Fibroblast of skin of scalp (primary cell): ENCODE results near the gene BCL2L13.
"Not testable (repeated sequence)": the region's sequence is repeated elsewhere in the genome, so short reads cannot be mapped to it uniquely, and the experiment has no call there.

Source experiments
- DNase-seq: peaks from one replicate; pipeline ENCODE4 v3.0.0-alpha.2; 2013

The BCL2L13 gene

DNA sequence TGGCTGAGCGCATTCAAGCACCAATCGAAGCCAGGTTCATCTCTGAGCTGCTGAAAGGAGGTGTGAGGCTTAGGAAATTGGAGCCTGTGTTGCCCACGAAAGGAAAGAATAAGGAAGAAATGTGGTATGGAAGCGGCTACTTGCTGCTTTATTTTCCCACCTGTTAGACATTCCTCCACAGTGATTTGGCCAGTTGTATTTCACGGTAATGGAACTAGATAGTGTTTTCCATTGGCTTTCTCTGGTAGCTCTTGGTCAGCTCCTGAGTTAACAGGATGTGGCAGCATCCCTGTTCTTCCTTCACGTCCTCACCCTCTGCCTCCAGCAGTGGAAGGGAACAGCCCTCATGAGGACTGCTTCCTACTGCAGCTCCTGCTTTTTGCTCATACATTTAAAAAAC, 91.0 kb downstream of the BCL2L13 start:
- DNase-seq, result no peak

DNA sequence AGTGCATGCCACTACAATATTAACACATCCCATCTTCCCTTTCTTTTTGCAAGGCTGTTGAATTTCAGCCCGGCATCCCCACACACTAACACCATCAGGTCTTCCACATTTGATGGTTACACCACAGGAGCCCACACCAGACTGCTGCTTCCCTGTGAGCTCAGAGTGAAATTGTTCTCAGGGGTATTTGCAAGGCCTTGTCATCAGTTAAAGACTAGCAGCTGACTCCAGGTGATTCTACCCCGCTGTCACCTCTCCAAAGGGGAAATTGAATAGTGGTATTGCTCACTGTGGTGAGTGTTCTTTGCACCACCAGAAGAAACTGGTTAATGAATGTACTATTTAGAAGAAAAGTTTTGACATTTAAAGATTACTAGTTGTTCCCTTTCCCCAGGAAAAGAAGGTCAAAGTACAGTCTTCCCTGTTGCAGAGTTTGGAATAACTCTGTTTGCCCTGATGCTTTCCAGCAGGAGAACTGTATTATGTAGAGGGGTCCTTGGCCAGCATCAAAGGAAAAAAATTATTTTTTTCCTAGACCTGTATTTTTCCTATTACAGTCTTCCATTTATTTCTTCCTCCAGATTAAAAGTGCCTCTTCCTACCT, 93.8 kb downstream of the BCL2L13 start:
- DNase-seq, result no peak

DNA sequence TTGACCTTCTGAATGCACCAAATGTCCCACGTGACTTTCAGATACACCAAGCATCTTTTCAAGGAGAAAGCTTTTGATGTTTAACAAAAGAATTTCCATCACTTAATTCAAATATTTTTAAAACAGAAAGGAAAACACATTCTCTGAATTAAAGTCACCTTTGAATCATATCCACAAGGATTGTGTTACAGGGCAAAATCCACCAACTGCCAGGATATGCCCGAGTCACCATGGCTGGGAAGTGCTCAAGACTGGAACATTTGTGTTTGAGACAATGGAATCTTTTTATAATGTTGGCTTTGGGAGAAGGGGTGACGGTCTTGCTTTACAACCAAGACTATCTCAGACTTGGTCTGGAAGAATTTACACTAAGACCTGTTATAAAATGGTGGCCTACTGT, 94.9 kb downstream of the BCL2L13 start:
- peak; percentile 40 for DNase-seq

DNA sequence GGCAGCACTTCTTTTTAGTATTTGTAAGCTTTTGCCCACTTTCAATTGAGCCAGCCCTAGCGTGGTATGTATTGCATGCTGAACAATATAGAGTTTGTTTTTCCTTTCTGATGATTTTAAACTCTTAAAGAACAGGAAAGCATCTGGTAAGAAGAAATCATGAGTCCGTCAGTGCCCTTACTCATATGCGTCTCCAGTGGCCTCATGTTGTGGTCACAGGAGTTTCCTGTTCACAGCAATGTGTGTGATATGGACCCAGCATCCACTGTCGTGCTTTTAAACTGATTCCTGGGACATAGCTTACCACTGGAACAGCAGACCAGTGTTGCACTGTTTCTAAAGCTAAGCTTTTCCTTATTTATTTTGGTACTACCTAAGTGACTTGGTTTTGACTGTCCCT, 95.6 kb downstream of the BCL2L13 start:
- peak; percentile 33 for DNase-seq

DNA sequence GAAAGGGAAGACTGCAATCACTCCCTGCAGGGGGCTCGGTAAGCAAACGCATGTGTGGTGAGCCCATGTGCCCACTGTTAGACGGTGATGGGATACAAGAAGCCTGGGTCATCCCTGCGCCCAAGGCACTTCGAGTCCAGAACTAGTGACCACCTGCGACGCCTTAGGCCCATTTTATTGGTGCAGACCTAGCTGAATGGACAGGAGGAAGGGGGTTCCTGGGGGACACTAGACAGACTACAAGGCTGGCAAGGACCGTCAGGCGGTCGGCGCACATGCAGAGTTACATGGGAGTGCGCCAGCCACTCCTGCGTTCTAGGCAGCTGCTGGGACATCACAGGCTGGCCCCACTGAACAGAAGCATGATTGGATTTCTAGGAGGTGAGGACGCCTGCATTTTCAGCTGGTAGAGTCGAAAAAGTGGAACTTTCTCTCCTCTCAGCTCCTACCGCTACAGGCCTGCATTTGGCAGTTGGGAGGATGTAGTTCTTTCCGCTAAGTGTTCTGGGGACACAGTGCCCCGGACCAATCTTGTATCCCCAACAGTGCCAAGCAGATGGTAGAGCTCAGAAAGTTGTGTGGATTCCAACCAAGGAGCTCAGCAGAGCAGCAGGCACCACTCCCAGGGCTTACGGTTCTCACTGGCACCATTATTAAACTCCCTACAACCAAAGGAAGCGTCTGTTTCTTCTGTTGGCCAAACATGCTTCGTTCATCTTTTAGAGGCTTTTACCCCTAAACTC, 100.0 kb downstream of the BCL2L13 start:
- DNase-seq, result no peak

DNA sequence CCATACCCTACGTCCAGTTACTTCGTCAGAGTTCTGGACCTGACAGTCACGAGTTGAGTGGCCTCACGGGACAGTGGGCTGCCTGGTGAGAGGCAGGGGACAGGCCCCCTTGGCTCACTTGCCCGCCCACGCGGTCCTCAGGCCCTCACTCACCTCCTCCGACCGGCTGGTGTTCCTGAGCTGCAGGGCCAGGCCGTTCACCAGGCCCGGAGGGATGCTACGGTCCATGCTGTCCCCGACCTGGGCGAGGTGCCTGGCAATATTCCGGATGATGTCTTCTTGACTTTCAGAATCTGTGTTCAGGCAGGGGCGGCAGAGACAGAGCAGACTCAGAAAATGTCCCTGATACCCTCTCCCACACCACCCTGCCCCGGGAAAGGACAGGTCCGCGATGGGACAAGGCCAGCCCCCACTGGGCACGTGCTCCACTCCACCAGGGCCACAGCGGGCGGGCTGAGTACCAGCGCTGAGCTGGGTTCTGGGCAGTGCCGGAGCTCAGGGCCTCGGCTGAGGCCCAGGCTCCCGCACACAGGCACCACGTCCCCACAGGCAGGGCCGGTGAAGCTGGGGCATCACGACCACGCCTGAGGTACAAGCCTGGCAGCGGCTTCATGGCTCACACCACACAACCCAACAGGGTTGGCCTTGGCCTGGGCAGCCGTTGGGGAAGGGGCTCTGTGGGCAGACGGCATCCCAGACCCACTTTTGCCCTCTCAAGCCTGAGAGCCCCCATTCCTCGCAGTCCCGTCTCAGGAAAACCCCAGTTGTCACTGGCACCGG, 100.8 kb downstream of the BCL2L13 start:
- DNase-seq, result no peak

DNA sequence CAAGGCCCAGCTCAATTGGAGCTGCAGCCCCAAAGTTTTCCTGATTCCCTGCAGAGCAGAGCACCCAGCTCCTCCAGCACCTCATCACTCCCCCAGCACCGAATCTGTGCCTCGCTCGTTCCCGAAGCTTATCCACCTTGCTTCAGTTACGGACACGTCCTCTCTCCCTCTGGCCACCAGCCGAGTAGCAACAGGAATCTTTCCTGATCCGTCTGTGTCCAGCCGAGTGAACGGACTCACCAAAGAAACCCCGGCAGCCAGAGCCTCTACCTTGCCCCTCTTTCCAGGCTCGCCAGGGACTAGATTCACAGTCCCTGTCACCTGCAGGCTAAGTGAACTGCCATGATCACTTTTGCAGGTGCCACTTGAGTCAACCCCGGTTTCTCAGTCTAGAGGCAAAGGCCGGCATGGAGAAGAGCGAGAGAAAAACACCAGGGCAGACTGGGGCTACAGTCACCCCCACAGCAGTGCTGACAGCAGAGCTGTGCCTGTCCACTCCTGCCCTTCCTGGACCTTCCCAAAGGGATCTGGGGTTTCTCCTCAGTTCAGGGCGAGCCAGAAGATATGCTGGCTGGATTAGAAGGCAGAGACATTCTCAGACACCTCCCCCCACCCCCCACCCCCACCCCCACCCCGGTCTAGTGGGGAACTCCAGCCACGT, 103.4 kb downstream of the BCL2L13 start:
- no peak for DNase-seq

DNA sequence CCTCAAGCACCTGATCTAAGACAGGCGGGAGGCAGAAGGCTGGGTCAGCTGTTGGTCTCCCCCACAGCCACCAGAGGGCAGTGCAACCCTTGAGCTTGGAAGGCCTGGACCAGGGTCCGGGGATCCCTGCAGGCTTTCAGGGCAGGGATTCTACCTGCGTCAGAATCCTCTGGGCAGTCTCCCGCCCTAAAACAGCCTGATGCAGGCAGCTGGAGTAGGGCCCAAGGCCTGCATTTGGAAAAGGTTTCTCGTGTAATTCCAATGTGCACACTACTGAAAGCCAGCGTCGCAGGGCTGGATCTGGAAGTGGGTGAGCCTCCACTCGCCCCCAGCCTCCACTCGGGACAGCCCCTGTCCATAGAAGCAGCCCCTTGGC, 104.0 kb downstream of the BCL2L13 start:
- DNase-seq, result peak; percentile 64

DNA sequence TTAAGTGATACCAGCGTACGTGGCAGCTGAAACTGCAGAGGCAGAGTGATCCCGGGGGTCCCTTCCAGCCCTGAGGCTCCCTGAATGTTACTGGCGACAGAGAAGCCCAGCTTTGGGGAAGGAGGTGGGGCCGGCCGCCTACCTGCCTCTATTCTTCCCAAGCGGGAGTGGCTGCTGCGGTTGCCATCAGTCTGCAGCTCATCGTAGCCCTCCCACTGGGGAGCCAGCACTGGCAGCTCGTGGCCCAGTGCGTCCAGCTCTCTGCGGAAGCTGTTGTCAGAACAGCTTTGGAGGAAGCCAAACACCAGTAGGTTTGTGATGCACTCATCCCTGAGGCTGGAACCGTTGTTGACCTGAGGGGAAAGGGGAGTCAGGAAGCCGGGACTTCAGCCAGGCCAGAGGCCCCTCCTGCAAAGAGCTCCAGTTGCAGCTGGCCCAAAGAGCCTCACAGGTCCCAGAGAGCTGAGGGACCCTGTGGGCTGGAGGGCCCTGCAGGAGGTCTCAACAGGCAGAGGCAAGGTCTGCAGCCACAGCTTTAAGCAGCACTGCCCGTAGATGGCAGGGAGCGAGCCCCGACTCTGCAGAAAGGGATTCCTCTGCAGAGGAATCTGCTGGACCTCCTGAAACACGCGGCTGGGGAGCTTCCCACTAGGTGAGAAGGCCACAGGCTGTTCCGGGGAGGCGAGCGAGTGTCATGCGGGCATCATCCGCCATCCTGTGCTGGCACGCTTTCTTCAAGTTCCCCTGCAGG, 105.3 kb downstream of the BCL2L13 start:
- no peak for DNase-seq

DNA sequence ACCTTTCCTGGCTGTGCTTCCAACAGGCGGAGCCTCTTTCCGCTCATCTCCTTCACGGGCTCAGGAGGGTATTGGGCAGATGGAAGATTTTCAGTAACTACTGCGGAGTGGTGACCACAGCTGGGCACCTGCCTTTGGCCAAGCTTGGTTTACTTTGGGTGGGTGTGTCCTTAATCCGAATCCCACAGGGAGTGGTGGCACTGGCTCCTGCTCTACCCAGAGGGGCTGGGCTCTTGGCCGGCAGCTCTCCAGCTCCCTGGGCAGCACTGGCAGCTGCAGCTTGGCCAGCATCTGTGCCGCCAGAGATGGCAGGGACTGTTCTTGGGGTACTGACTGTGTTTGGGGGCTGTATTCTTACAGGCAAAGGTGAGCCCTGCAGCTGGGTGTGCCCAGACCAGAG, 105.9 kb downstream of the BCL2L13 start:
- no peak for DNase-seq

- no peak for DNase-seq
Measured at GRCh38 chr22:17746916-17747315, 108.4 kb downstream of the BCL2L13 start.

DNA sequence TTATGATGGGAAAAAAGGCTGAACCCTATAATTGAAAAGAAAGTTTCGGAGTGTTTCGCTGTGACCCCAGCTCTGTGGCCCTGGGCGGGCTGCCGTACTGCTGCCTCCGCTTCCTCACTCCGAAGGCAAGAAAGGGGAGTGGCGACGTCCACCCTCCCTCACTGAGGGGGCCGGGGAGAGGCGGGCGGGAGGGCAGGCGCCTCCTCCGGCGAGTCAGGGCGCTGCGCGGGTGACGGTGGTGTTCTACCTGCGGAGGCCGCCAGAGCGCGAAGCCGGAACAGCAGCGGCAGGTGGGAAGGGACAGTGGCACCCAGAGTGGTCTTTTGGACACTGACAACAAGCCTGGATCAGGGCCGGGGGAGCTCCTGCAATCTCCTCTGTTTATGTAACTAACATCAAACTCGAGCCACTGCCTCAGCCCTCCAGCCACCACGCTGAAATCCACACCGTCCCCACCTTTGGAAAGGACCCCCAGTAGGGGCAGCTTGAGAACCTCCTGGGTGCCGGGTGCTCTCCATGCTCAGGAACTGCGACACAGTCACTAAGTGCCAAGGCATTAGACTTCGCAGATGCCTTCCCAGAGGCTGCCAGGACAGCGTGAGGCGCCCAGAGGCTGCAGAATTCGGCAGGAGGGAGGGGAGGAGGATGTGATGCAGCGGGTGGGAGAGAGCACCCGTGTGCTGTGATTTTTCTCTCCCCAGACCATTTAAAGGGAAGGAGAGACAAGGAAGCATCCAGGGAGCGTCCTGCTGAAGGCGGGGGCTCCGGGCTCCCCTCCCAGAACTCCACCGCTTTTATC, 110.2 kb downstream of the BCL2L13 start:
- no peak for DNase-seq

GRCh38 chr22:17749605-17750395, 111.2 kb downstream of the BCL2L13 start:
- DNase-seq, result no peak

GRCh38 chr22:17751596-17751995, 113.0 kb downstream of the BCL2L13 start:
- DNase-seq, result no peak

GRCh38 chr22:17753401-17753989, 114.9 kb downstream of the BCL2L13 start:
- DNase-seq, result no peak

- DNase-seq, result no peak
Measured at GRCh38 chr22:17754233-17754925, 115.8 kb downstream of the BCL2L13 start.

- DNase-seq, result no peak
Measured at GRCh38 chr22:17761138-17761488, 122.6 kb downstream of the BCL2L13 start.

GRCh38 chr22:17763442-17763841, 124.9 kb downstream of the BCL2L13 start:
- DNase-seq, result not testable (repeated sequence)

DNA sequence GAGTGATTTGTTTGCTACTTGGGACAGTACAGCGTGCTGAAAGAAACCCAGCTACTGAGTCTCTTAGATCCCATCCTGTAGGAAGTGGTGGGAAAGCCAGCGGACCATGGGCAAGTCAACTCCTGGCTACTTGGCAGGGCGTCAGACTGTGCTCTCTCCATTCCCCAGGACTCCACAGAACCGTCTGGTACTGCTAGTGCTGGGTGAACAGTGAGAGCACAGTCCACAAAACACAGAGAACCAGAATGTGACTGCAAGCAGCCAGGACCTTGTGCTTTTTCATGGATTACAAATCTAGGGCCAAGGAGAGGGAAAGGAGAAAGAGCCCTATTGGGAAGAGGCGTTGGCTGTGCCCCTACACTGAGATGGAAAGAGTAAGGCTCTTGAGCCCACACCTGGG, 125.5 kb downstream of the BCL2L13 start:
- no peak for DNase-seq

DNA sequence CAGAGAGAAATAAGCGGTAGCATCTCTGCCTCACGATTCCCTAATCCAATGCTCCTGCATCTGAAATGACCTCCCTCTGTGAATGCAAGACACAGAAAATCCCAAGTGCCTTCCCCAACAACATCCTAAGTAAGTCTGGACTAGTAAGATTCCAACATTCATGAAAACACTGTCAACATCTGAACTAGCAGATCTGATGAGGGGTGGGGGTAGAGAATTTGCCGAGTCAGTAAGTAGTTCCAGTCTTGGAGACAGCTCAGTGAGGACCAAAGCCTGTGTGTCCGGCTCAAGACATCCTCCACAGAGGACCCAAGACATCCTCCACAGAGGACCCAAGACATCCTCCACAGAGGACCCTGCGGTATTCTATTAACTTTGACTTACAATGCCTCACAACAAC, 126.3 kb downstream of the BCL2L13 start:
- not testable (repeated sequence) for DNase-seq
